ENCODE measurements around the gene ZNF580.
A peak's percentile ranks its signal among the peaks of the same experiment; 100 is the strongest.

Gene ZNF580

DNA sequence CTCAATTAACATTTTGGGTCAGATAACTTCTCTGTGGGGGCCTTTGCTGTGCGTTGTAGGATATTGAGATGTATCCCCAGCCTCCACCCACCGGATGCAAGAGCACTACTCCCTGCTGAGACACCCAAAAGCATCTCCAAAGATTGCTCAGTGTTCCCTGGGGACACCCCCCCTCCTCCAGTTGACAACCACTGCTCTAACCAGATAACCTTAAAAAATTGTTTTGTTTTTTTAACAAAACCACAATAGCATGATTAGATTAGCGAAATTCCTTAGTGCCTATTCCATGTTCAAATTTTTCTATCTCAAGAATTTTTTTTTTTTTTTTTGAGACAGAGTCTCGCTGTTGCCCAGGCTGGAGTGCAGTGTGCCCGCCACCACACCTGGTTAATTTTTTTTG lies 31.6 kb downstream of the ZNF580 start:
- ChIA-PET CTCF (interaction anchor here (0.7 to 1.0 kb wide), 3 partner anchors 9 to 67 kb away, joined by 3 to 5 read pairs (median 3); partner anchors contain the start of genes ZNF580 and ZNF865), POLR2A (ENCODE audit: low non-redundant PET) (no interaction called here)
- TF ChIP-seq, protein P1, sequence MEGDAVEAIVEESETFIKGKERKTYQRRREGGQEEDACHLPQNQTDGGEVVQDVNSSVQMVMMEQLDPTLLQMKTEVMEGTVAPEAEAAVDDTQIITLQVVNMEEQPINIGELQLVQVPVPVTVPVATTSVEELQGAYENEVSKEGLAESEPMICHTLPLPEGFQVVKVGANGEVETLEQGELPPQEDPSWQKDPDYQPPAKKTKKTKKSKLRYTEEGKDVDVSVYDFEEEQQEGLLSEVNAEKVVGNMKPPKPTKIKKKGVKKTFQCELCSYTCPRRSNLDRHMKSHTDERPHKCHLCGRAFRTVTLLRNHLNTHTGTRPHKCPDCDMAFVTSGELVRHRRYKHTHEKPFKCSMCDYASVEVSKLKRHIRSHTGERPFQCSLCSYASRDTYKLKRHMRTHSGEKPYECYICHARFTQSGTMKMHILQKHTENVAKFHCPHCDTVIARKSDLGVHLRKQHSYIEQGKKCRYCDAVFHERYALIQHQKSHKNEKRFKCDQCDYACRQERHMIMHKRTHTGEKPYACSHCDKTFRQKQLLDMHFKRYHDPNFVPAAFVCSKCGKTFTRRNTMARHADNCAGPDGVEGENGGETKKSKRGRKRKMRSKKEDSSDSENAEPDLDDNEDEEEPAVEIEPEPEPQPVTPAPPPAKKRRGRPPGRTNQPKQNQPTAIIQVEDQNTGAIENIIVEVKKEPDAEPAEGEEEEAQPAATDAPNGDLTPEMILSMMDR (conservative IDR thresholded peaks at IDR 0.05; ENCODE audit: low read depth) = no peak
- H3K27ac ChIP-seq = peak overlapping the region; percentile 28; the same call in 1 of the 2 replicates
- no peak for DNase-seq (ENCODE audit: low spot score)

DNA sequence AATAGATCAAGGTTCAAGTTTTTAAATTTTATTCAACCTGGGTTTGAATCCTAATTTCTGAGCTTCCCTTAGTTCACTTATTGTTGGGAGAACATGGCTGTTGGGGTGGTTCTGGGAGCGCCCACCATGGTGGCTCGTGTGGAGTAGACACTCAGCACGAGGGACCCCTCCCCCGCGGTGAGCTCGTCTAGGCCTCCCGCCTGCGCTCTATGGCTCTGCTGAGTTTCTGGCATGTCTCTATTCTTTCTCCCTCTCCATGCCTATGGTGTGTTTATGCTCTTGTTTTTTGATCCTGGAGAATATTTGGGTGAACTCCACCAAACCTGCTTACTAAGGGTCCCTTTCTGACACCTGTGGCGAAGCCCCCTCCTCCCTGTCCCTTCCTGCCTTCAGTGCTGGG lies 32.7 kb downstream of the ZNF580 start:
- ChIA-PET CTCF (interaction anchor here (1.0 kb wide), 1 partner anchor 33 kb away, joined by 3 read pairs; the partner anchor contains the start of gene ZNF580), POLR2A (ENCODE audit: low non-redundant PET) (no interaction called here)
- H3K27ac ChIP-seq = peak overlapping the region; percentile 86
- TF ChIP-seq, protein P1 (conservative IDR thresholded peaks at IDR 0.05; ENCODE audit: low read depth) = no peak
- no peak for DNase-seq (ENCODE audit: low spot score)

DNA sequence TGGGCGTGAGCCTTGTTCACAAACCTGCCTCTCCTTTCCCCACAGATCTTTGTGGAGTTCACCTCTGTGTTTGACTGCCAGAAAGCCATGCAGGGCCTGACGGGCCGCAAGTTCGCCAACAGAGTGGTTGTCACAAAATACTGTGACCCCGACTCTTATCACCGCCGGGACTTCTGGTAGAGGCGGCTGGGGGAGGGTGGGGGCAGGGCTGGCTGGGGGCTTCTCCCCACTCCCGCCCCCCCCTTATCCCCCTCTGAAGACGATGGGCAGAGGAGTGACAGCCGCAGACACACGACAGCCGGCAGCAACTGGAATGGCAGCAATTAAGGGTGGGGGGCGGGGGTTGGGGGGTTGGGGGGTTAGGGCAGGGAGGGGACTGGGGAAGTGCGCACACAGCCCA lies 33.1 kb downstream of the ZNF580 start:
- POLR2A ChIA-PET (ENCODE audit: low non-redundant PET) = no interaction called here
- CTCF ChIA-PET = no interaction called here
- peak overlapping the region; percentile 86 for H3K27ac ChIP-seq
- DNase-seq (ENCODE audit: low spot score) = no peak
- TF ChIP-seq, protein P1 (conservative IDR thresholded peaks at IDR 0.05; ENCODE audit: low read depth) = no peak

DNA sequence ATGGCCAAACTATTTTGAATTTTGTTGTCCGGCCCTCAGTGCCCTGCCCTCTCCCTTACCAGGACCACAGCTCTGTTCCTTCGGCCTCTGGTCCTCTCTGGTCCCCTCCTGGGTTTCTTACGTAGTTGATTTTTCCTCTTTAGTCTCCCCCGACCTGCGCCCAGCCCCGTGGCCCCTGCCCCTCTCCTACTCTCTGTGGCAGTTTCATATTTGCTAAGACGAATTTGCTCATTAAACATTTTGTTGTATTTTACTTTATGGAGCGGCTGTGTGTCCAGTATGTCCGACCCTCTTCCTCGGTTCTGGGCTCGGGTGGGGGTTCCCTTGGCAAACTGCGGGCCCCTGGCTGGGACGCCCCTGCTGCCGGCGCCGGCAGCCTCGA lies 33.6 kb downstream of the ZNF580 start:
- no peak for DNase-seq (ENCODE audit: low spot score)
- peak overlapping the region; percentile 86 for H3K27ac ChIP-seq
- ChIA-PET CTCF (interaction anchor here (0.5 kb wide), 1 partner anchor 534 kb away, joined by 3 read pairs; no protein-coding TSS in a partner anchor), POLR2A (ENCODE audit: low non-redundant PET) (no interaction called here)
- TF ChIP-seq, protein P1 (conservative IDR thresholded peaks at IDR 0.05; ENCODE audit: low read depth) = no peak

DNA sequence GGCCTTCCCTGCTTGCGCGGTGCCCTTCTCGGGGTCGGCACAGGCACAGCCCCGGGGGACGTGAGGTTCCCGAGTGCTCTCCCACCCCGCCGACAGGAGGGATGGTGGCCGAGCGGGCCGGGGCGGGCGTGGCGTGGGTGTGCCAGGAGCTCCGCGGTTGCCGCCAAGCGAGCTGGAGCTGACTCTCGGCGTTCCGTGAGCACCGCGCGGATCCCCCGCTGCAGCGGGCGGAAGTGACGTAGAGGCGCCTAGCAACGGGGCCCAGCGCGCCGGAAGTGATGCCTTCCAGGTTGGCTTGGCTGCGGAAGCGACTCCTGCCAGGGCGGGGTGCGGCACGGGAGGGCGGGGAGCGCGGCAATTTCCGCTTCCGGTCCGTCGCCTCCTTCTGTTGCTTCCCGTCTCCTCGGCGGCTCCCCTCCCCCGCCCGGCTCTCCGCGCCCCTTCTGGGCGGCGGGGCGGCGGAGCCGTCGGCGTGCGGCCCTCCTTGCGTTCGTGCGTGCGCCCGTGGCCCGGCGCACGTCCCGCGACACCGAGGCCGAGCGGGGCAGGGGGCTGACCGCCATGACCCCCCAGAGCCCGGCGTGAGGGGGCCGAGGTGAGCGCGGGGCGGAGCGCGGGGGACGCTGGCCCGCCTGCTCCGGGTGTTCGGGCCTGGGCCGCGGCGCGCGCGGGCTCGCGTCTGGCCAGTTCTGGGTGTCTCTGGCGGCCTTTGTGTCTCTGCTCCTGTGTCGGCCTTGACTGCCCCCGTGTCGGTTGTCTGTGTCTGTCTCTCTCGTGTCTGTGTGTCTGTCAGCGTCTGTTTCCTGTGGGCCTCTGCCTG lies 34.2 kb downstream of the ZNF580 start, which contains the start of gene EPN1:
EPN1 (plus strand) TSS at position 386 of the 820 bp plus-strand sequence. CDS start 3,402 bp downstream, outside the sequence.
- POLR2A ChIA-PET (ENCODE audit: low non-redundant PET) = no interaction called here
- CTCF ChIA-PET = interaction anchor here (0.5 kb wide), 1 partner anchor 535 kb away, joined by 3 read pairs; no protein-coding TSS in a partner anchor
- H3K27ac ChIP-seq = peak within 1 kb of the TSS; percentile 86
- peak; percentile 97 for DNase-seq (ENCODE audit: low spot score)
- TF ChIP-seq, protein P1 (conservative IDR thresholded peaks at IDR 0.05; ENCODE audit: low read depth) = no peak

DNA sequence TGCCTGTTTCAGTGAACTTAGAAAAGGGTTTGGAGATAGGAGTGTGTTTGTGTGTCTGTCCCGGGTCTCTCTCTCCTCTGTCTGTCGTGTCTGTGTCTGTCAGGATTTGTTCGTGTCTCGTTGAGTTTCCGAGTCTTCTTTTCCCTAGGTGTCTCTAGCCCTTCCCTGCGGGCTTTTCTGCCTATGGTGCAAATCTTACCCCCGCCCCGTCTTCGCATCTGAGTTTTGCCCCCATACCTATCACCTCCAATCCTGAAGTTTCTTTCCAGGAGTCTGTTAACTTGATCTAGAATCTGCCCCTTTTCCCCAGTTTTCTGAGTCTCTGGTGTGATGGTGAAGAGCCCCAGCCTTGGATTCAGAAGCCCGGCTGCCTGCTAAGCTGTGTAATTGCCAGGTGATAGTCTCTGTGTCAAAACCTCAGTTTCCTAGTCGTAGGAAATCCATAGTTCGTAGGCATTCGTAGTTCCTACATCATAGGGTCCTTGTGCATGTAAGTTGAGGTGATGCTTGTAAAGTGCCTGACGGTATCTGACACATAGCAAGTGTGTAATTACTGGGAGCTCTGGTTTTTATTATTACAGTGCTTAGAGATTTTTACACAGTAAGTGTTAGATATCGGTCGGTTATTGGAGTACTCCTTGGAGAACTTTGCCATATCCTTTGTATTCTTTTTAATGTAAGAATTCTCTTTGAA lies 35.0 kb downstream of the ZNF580 start:
- POLR2A ChIA-PET (ENCODE audit: low non-redundant PET) = no interaction called here
- DNase-seq (ENCODE audit: low spot score) = no peak
- CTCF ChIA-PET = interaction anchor here (0.7 kb wide), 1 partner anchor 23 kb away, joined by 3 read pairs; no protein-coding TSS in a partner anchor
- TF ChIP-seq, protein P1 (conservative IDR thresholded peaks at IDR 0.05; ENCODE audit: low read depth) = no peak
- peak overlapping the region; percentile 86 for H3K27ac ChIP-seq
